ENCODE results near the gene ARL5B.
"Not testable (repeated sequence)": the region's sequence is repeated elsewhere in the genome, so short reads cannot be mapped to it uniquely, and the experiment has no call there.

The ARL5B gene

GRCh38 chr10:18635995-18636394, 23.2 kb upstream of the ARL5B start:
- Histone ChIP-seq H3K4me3 (ENCODE audit: low read depth, low read length, poor library complexity, severe bottlenecking) (no peak overlapping the region), H3K9me2 (ENCODE audit: low read depth, low read length) (no peaks in the 10 kb centered on the region), H3F3A (ENCODE audit: insufficient read depth, low read length) (no peaks in the 10 kb centered on the region), H2AFZ (ENCODE audit: low read length) (no peak overlapping the region), H4K20me1 (ENCODE audit: insufficient read depth, low read length) (no peaks in the 10 kb centered on the region), H3K79me2 (ENCODE audit: insufficient read depth, low read length) (no peaks in the 10 kb centered on the region), H3K9me3 (ENCODE audit: low read length) (no peaks in the 10 kb centered on the region), H3K36me3 (ENCODE audit: insufficient read depth, low read length) (peaks cover 11% of the 10 kb centered on the region; the same call in 1 of the 2 replicates), H3K4me1 (ENCODE audit: insufficient read depth, low read length, severe bottlenecking) (no peaks in the 10 kb centered on the region), H3K4me2 (ENCODE audit: low read length) (no peak overlapping the region), H3K27me3 (ENCODE audit: insufficient read depth, low read length) (no peaks in the 10 kb centered on the region), H3K9ac (ENCODE audit: low read length) (no peak overlapping the region), H3K27ac (ENCODE audit: low read depth, low read length, poor library complexity, severe bottlenecking) (no peak overlapping the region)
- TF ChIP-seq CTCF (IDR thresholded peaks at IDR 0.05; ENCODE audit: low read length), result no peak
- no peak for TF ChIP-seq EZH2 (IDR thresholded peaks at IDR 0.05; ENCODE audit: borderline replicate concordance, low read length)

GRCh38 chr10:18637400-18637799, 21.8 kb upstream of the ARL5B start:
- H3K27me3 ChIP-seq (ENCODE audit: insufficient read depth, low read length); H3K9ac ChIP-seq (ENCODE audit: low read length); H4K20me1 ChIP-seq (ENCODE audit: insufficient read depth, low read length); H3K4me3 ChIP-seq (ENCODE audit: low read depth, low read length, poor library complexity, severe bottlenecking); H3K9me2 ChIP-seq (ENCODE audit: low read depth, low read length); H3K4me1 ChIP-seq (ENCODE audit: insufficient read depth, low read length, severe bottlenecking); H2AFZ ChIP-seq (ENCODE audit: low read length); H3K27ac ChIP-seq (ENCODE audit: low read depth, low read length, poor library complexity, severe bottlenecking); H3K79me2 ChIP-seq (ENCODE audit: insufficient read depth, low read length); H3K4me2 ChIP-seq (ENCODE audit: low read length); H3K9me3 ChIP-seq (ENCODE audit: low read length); H3F3A ChIP-seq (ENCODE audit: insufficient read depth, low read length): not testable (repeated sequence)
- peaks cover 21% of the 10 kb centered on the region; the same call in 1 of the 2 replicates for H3K36me3 ChIP-seq (ENCODE audit: insufficient read depth, low read length)

- H3K36me3 ChIP-seq (ENCODE audit: insufficient read depth, low read length), result peaks cover 35% of the 10 kb centered on the region; the same call in 1 of the 2 replicates
- H3K27ac ChIP-seq (ENCODE audit: low read depth, low read length, poor library complexity, severe bottlenecking); H3K4me1 ChIP-seq (ENCODE audit: insufficient read depth, low read length, severe bottlenecking); H3F3A ChIP-seq (ENCODE audit: insufficient read depth, low read length); H3K27me3 ChIP-seq (ENCODE audit: insufficient read depth, low read length); H3K4me2 ChIP-seq (ENCODE audit: low read length); H3K4me3 ChIP-seq (ENCODE audit: low read depth, low read length, poor library complexity, severe bottlenecking); H3K9me3 ChIP-seq (ENCODE audit: low read length); H3K9me2 ChIP-seq (ENCODE audit: low read depth, low read length); H3K9ac ChIP-seq (ENCODE audit: low read length); H2AFZ ChIP-seq (ENCODE audit: low read length); H4K20me1 ChIP-seq (ENCODE audit: insufficient read depth, low read length); H3K79me2 ChIP-seq (ENCODE audit: insufficient read depth, low read length): not testable (repeated sequence)
These were observed 19.5 kb upstream of the ARL5B start for GRCh38 chr10:18639719-18640118.

- Histone ChIP-seq H3K36me3 (ENCODE audit: insufficient read depth, low read length) (peaks cover 42% of the 10 kb centered on the region), H3K4me3 (ENCODE audit: low read depth, low read length, poor library complexity, severe bottlenecking) (no peak overlapping the region), H3K9me3 (ENCODE audit: low read length) (no peaks in the 10 kb centered on the region), H3F3A (ENCODE audit: insufficient read depth, low read length) (no peaks in the 10 kb centered on the region), H3K4me1 (ENCODE audit: insufficient read depth, low read length, severe bottlenecking) (peaks cover 34% of the 10 kb centered on the region), H3K4me2 (ENCODE audit: low read length) (no peak overlapping the region), H3K79me2 (ENCODE audit: insufficient read depth, low read length) (peaks cover 31% of the 10 kb centered on the region), H3K27ac (ENCODE audit: low read depth, low read length, poor library complexity, severe bottlenecking) (no peak overlapping the region), H3K9ac (ENCODE audit: low read length) (no peak overlapping the region), H3K27me3 (ENCODE audit: insufficient read depth, low read length) (no peaks in the 10 kb centered on the region), H3K9me2 (ENCODE audit: low read depth, low read length) (no peaks in the 10 kb centered on the region), H2AFZ (ENCODE audit: low read length) (no peak overlapping the region), H4K20me1 (ENCODE audit: insufficient read depth, low read length) (no peaks in the 10 kb centered on the region)
- no peak for TF ChIP-seq EZH2 (IDR thresholded peaks at IDR 0.05; ENCODE audit: borderline replicate concordance, low read length)
These were observed 12.1 kb upstream of the ARL5B start for GRCh38 chr10:18647151-18647550.

GRCh38 chr10:18647945-18648344, 11.3 kb upstream of the ARL5B start:
- peaks cover 31% of the 10 kb centered on the region for H3K79me2 ChIP-seq (ENCODE audit: insufficient read depth, low read length)
- no peak for TF ChIP-seq CTCF (IDR thresholded peaks at IDR 0.05; ENCODE audit: low read length)
- TF ChIP-seq EZH2 (IDR thresholded peaks at IDR 0.05; ENCODE audit: borderline replicate concordance, low read length), result no peak
- no peaks in the 10 kb centered on the region for H3K9me2 ChIP-seq (ENCODE audit: low read depth, low read length)
- no peaks in the 10 kb centered on the region for H3K9me3 ChIP-seq (ENCODE audit: low read length)
- H3K27ac ChIP-seq (ENCODE audit: low read depth, low read length, poor library complexity, severe bottlenecking), result peak overlapping the region; percentile 79
- peak overlapping the region; percentile 91 for H3K9ac ChIP-seq (ENCODE audit: low read length)
- H3K4me1 ChIP-seq (ENCODE audit: insufficient read depth, low read length, severe bottlenecking), result peaks cover 35% of the 10 kb centered on the region
- no peaks in the 10 kb centered on the region for H3K27me3 ChIP-seq (ENCODE audit: insufficient read depth, low read length)
- H4K20me1 ChIP-seq (ENCODE audit: insufficient read depth, low read length), result no peaks in the 10 kb centered on the region
- no peak overlapping the region for H2AFZ ChIP-seq (ENCODE audit: low read length)
- peaks cover 35% of the 10 kb centered on the region for H3K36me3 ChIP-seq (ENCODE audit: insufficient read depth, low read length)
- H3F3A ChIP-seq (ENCODE audit: insufficient read depth, low read length), result 0 out of 2 replicates have a peak, but pooled peaks cover 4% of the 10 kb centered on the region
- H3K4me3 ChIP-seq (ENCODE audit: low read depth, low read length, poor library complexity, severe bottlenecking), result peak overlapping the region; percentile 94
- H3K4me2 ChIP-seq (ENCODE audit: low read length), result peak overlapping the region; percentile 75
